ENCODE data around the gene SH3D19.

GRCh38 chr4:151129796-151130195 is 195.6 kb downstream of the SH3D19 start:
- TF ChIP-seq CTCF (IDR thresholded peaks at IDR 0.05) (no peak), POLR2A (IDR thresholded peaks at IDR 0.05) (no peak), EP300 (IDR thresholded peaks at IDR 0.05) (no peak), POLR2AphosphoS5 (IDR thresholded peaks at IDR 0.05) (no peak)
